NCI-H226 (cell line): ENCODE data around the gene SAE1.
"Not testable (repeated sequence)": the region's sequence is repeated elsewhere in the genome, so short reads cannot be mapped to it uniquely, and the experiment has no call there.

Experiments used
- DNase-seq: peaks from one replicate; pipeline ENCODE4 v3.0.0-alpha.2; 2015

Gene SAE1

GRCh38 chr19:47130589-47131227 lies at the start of gene SAE1:
Gene SAE1 (plus strand): TSS chr19:47130835. CDS start chr19:47130931, 96 bp downstream.
- peak; percentile 94 for DNase-seq

GRCh38 chr19:47081095-47081494 lies 49.5 kb upstream of the SAE1 start:
- no peak for DNase-seq

- no peak for DNase-seq
Measured at GRCh38 chr19:47082493-47082892, 48.1 kb upstream of the SAE1 start.

GRCh38 chr19:47084879-47085439 lies 45.7 kb upstream of the SAE1 start:
- no peak for DNase-seq

- no peak for DNase-seq
Measured at GRCh38 chr19:47086280-47086679, 44.4 kb upstream of the SAE1 start.

- no peak for DNase-seq
Measured at GRCh38 chr19:47089767-47090350, 40.8 kb upstream of the SAE1 start.

GRCh38 chr19:47093254-47093653 lies 37.4 kb upstream of the SAE1 start:
- no peak for DNase-seq

- no peak for DNase-seq
Measured at GRCh38 chr19:47093841-47094240, 36.8 kb upstream of the SAE1 start.

GRCh38 chr19:47094557-47095475 lies 35.8 kb upstream of the SAE1 start:
- no peak for DNase-seq

- DNase-seq: no peak
Measured at GRCh38 chr19:47095476-47096099, 35.0 kb upstream of the SAE1 start.

- DNase-seq: no peak
Measured at GRCh38 chr19:47096100-47096704, 34.4 kb upstream of the SAE1 start.

GRCh38 chr19:47096721-47097120 lies 33.9 kb upstream of the SAE1 start:
- no peak for DNase-seq

GRCh38 chr19:47097396-47098201 lies 33.0 kb upstream of the SAE1 start:
- no peak for DNase-seq

- no peak for DNase-seq
Measured at GRCh38 chr19:47098608-47099007, 32.0 kb upstream of the SAE1 start.

GRCh38 chr19:47099576-47100050 lies 31.0 kb upstream of the SAE1 start:
- DNase-seq: no peak

- DNase-seq: no peak
Measured at GRCh38 chr19:47100290-47100689, 30.3 kb upstream of the SAE1 start.

GRCh38 chr19:47101116-47101515 lies 29.5 kb upstream of the SAE1 start:
- not testable (repeated sequence) for DNase-seq

- no peak for DNase-seq
Measured at GRCh38 chr19:47102346-47103060, 28.1 kb upstream of the SAE1 start.

- DNase-seq: no peak
Measured at GRCh38 chr19:47104680-47105079, 26.0 kb upstream of the SAE1 start.

GRCh38 chr19:47105874-47106273 lies 24.8 kb upstream of the SAE1 start:
- DNase-seq: no peak

- DNase-seq: no peak
Measured at GRCh38 chr19:47106821-47107201, 23.8 kb upstream of the SAE1 start.
